B cell (primary cell): Measurements from ENCODE around the gene LPIN3. TPM values are rescaled to one million over a fixed set of nuclear protein-coding genes. Genes with fewer than 3 reads are reported as not detected.

ENCODE experiments used
- ATAC-seq: fragments of 200-7000 bp; cut with Tn5 transposase; one replicate; pipeline ENCODE4 v1.10.0; 2021; ENCODE audit warnings: low read depth, mild to moderate bottlenecking, moderate number of reproducible peaks, moderate library complexity
- CTCF ChIA-PET: fragments of 350-600 bp; sonication (Branson Sonifier 250); formaldehyde crosslinking; loops from one replicate; lab custom pipeline; 2021; ENCODE audit warnings: antibody characterized with exemption, inconsistent platforms; lab: Charles Lee
- POLR2A ChIA-PET: fragments of 350-600 bp; sonication (Branson Sonifier 250); formaldehyde crosslinking; loops from one replicate; lab custom pipeline; 2021; ENCODE audit warnings: antibody characterized with exemption; lab: Charles Lee
- DNase-seq: peaks from one replicate; pipeline ENCODE4 v3.0.0; 2013
- H2AFZ ChIP-seq: 2 replicates; pipeline ENCODE4 v1.6.1; 2012; ENCODE audit warnings: mild to moderate bottlenecking, low read depth, low read length; ENCODE audit not compliant: insufficient read depth, poor library complexity, severe bottlenecking
- H3K27ac ChIP-seq, 2 donors: 1 replicate in 1 of 2; 2 replicates in 1 of 2; pipeline ENCODE4 v1.5.1; 2012 to 2013; ENCODE audit warnings: low read length in 2 of 2, mild to moderate bottlenecking in 2 of 2, moderate library complexity in 1 of 2
- H3K27me3 ChIP-seq, 4 experiments: fragments of 200-600 bp in 1 of 4; sonication (generic) in 1 of 4; replicated peaks in 1 of 4; 1 replicate in 2 of 4; 2 replicates in 2 of 4; pipeline versions ENCODE4 v1.6.1 to v1.7.0; 2013 to 2016; ENCODE audit warnings: low read length in 3 of 4, mild to moderate bottlenecking in 2 of 4, mixed read lengths in 1 of 4, moderate library complexity in 1 of 4; ENCODE audit not compliant: insufficient read depth in 4 of 4, control insufficient read depth in 3 of 4; ENCODE audit errors: control extremely low read depth in 1 of 4
- H3K36me3 ChIP-seq, 2 experiments: replicated peaks in 1 of 2; 1 replicate in 1 of 2; 2 replicates in 1 of 2; pipeline versions ENCODE4 v1.6.1 to v1.7.1; 2013; ENCODE audit warnings: low read length in 1 of 2; ENCODE audit not compliant: insufficient read depth in 2 of 2, control insufficient read depth in 1 of 2; ENCODE audit errors: control extremely low read depth in 1 of 2, extremely low read depth in 1 of 2
- H3K4me1 ChIP-seq, 2 donors: fragments of 200-600 bp in 1 of 2; sonication (generic) in 1 of 2; 1 replicate in 1 of 2; 2 replicates in 1 of 2; pipeline versions ENCODE4 v1.5.1 to v1.6.1; 2013 to 2017; ENCODE audit warnings: low read length in 2 of 2; ENCODE audit not compliant: control insufficient read depth in 2 of 2, insufficient read depth in 2 of 2
- H3K4me2 ChIP-seq: replicated peaks from 2 replicates; pipeline ENCODE3; 2012; ENCODE audit warnings: mild to moderate bottlenecking, low read depth, low read length; ENCODE audit not compliant: poor library complexity, severe bottlenecking
- H3K4me3 ChIP-seq, 5 experiments: fragments of 200-600 bp in 1 of 5; sonication (generic) in 1 of 5; 1 replicate in 3 of 5; 2 replicates in 2 of 5; pipeline versions ENCODE4 v1.5.1 to v1.7.0; 2011 to 2016; ENCODE audit warnings: low read length in 4 of 5, mild to moderate bottlenecking in 4 of 5, low read depth in 2 of 5, control low read depth in 1 of 5, moderate library complexity in 1 of 5; ENCODE audit not compliant: insufficient read depth in 1 of 5; ENCODE audit errors: control extremely low read depth in 1 of 5, extremely low read depth in 1 of 5
- H3K79me2 ChIP-seq: fragments of 200-600 bp; sonication (generic); one replicate; pipeline ENCODE4 v1.6.0; 2016; ENCODE audit warnings: low read length; ENCODE audit not compliant: control insufficient read depth, insufficient read depth
- H3K9ac ChIP-seq: fragments of 200-600 bp; sonication (generic); 2 replicates; pipeline ENCODE4 v1.6.1; 2017; ENCODE audit warnings: mild to moderate bottlenecking, low read length, moderate library complexity
- H3K9me3 ChIP-seq, 3 donors: one replicate each; pipeline versions ENCODE4 v1.6.1 to v1.7.1; 2013; ENCODE audit warnings: low read length in 2 of 3; ENCODE audit not compliant: control insufficient read depth in 2 of 3, insufficient read depth in 1 of 3; ENCODE audit errors: control extremely low read depth in 1 of 3
- H4K20me1 ChIP-seq: 2 replicates; pipeline ENCODE4 v1.6.0; 2012; ENCODE audit warnings: mild to moderate bottlenecking, low read length; ENCODE audit not compliant: insufficient read depth, control insufficient read depth, poor library complexity, severe bottlenecking
- H3K27ac Mint-ChIP-seq: one replicate; pipeline ENCODE4 v1.8.0; 2021; ENCODE audit warnings: mixed read lengths
- H3K27me3 Mint-ChIP-seq: one replicate; pipeline ENCODE4 v1.8.0; 2021; ENCODE audit warnings: mixed read lengths
- H3K4me1 Mint-ChIP-seq: one replicate; pipeline ENCODE4 v1.8.0; 2021; ENCODE audit warnings: mixed read lengths
- H3K4me3 Mint-ChIP-seq: one replicate; pipeline ENCODE4 v1.8.0; 2021; ENCODE audit warnings: mixed read lengths
- H3K9me3 Mint-ChIP-seq: one replicate; pipeline ENCODE4 v1.8.0; 2022; ENCODE audit warnings: mixed read lengths; ENCODE audit not compliant: insufficient read depth
- EZH2 ChIP-seq: IDR thresholded peaks from 2 replicates; pipeline ENCODE4 v1.6.1; 2012; ENCODE audit warnings: borderline replicate concordance, low read depth, mild to moderate bottlenecking, moderate library complexity, low read length; ENCODE audit not compliant: insufficient read depth, poor library complexity, severe bottlenecking
- WGBS: methylation state at CpG from one replicate; pipeline ENCODE4 v1.1.5; 2013; ENCODE audit warnings: missing lambda C conversion rate; ENCODE audit not compliant: insufficient coverage; 5-methylcytosine and 5-hydroxymethylcytosine counted together
- intact Hi-C: fragments of 100-400 bp; cut with micrococcal nuclease; formaldehyde crosslinking; loops from one replicate; pipeline ENCODE4 v1.10.0; 2022
- polyA plus RNA-seq: library from polyadenylated mRNA; depleted of rRNA; stranded (reverse); fragments of >200 nt; gene quantifications from 2 replicates; pipeline ENCODE4 v1.2.3, GENCODE V29; 2012
- total RNA-seq, 2 donors: library from RNA; stranded (reverse); fragments of 120-200 nt in 1 of 2; gene quantifications; 1 replicate in 1 of 2; 2 replicates in 1 of 2; pipeline versions ENCODE4 v1.2.3 to v1.2.4, GENCODE V29; 2013 to 2022
- TF ChIP-seq, protein P1 (sequence below): fragments of 200-600 bp; IDR thresholded peaks from one replicate; pipeline ENCODE4 v1.8.0; 2022; ENCODE audit warnings: antibody characterized with exemption, mild to moderate bottlenecking

LPIN3 gene
- total and polyA plus RNA-seq, 2 donors (not counting 1 experiment from before 2014, with no cell fraction given), result 0.84 to 1.2 TPM

DNA sequence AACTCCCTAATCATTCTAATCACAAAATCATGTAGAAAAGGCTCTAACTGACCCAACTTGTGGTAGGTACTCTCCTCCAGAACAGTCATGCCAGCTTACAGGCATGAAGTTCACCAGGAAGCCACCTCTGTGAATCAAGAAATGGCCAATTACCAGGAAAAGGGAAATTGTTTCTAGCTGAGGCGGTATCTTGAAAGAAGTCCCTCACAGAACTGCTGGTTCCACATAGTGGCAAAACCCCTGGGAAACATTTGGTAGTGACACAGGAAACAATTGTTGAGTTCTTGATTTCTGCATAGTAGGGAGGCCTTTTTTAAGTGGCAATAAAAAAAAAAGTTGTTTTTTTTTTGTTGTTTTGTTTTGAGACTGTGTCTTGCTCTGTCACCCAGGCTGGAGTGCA, 19.6 kb upstream of the LPIN3 start:
- WGBS, result 58% methylated on average over 1 of the region's 1 CpG
- no peaks in the 10 kb centered on the region for H3K27me3 Mint-ChIP-seq
- no peak overlapping the region for H3K27ac Mint-ChIP-seq
- ChIA-PET CTCF (interaction anchor here (0.7 kb wide), 1 partner anchor 74 kb away, joined by 3 read pairs; no protein-coding TSS in a partner anchor), POLR2A (no interaction called here)
- DNase-seq (no peak), ATAC-seq (no peak)
- Histone ChIP-seq H3K4me3 (no peak overlapping the region), H3K9ac (no peak overlapping the region), H3K4me1 (peaks cover 11 to 12% of the 10 kb centered on the region in 2 donors), H3K9me3 (no peaks in the 10 kb centered on the region), H3K27ac (no peak overlapping the region), H3K4me2 (no peak overlapping the region), H2AFZ (no peak overlapping the region), H3K36me3 (no peaks in the 10 kb centered on the region), H4K20me1 (no peaks in the 10 kb centered on the region), H3K27me3 (no peaks in the 10 kb centered on the region), H3K79me2 (no peaks in the 10 kb centered on the region)
- no peak for TF ChIP-seq EZH2
- TF ChIP-seq, protein P1, sequence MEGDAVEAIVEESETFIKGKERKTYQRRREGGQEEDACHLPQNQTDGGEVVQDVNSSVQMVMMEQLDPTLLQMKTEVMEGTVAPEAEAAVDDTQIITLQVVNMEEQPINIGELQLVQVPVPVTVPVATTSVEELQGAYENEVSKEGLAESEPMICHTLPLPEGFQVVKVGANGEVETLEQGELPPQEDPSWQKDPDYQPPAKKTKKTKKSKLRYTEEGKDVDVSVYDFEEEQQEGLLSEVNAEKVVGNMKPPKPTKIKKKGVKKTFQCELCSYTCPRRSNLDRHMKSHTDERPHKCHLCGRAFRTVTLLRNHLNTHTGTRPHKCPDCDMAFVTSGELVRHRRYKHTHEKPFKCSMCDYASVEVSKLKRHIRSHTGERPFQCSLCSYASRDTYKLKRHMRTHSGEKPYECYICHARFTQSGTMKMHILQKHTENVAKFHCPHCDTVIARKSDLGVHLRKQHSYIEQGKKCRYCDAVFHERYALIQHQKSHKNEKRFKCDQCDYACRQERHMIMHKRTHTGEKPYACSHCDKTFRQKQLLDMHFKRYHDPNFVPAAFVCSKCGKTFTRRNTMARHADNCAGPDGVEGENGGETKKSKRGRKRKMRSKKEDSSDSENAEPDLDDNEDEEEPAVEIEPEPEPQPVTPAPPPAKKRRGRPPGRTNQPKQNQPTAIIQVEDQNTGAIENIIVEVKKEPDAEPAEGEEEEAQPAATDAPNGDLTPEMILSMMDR, result no peak
- peaks cover 18% of the 10 kb centered on the region for H3K4me1 Mint-ChIP-seq
- no peak overlapping the region for H3K4me3 Mint-ChIP-seq
- H3K9me3 Mint-ChIP-seq, result no peaks in the 10 kb centered on the region
- intact Hi-C loops, result no loop called here

DNA sequence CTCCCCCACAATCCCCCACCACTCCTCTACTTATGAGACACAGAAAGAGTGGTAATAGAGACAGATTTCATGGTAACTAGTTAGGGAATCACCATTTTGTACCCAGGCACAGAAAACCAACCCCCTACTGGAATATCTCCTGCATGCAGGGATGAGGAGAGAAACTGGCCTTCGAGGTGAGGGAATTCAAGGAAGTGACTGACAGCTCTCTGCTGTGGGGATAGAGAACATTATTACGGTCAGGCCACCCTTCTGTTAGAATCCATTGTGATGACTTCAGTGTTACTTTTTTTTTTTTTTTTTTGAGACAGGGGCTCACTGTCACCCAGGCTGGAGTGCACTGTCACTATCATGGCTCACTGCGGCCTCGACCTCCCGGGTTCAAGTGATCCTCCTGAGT, 13.4 kb upstream of the LPIN3 start:
- CTCF ChIA-PET, result interaction anchor here (0.7 to 1.0 kb wide), 2 partner anchors 12 to 365 kb away, joined by 3 to 4 read pairs; no protein-coding TSS in a partner anchor

More for the DNA sequence above, 13.4 kb upstream of the LPIN3 start:
- peaks cover 13% of the 10 kb centered on the region for H3K4me1 Mint-ChIP-seq
- POLR2A ChIA-PET, result no interaction called here
- Histone ChIP-seq H3K27me3 (no peaks in the 10 kb centered on the region), H3K27ac (no peak overlapping the region), H3K4me3 (no peak overlapping the region), H3K9me3 (no peaks in the 10 kb centered on the region), H4K20me1 (no peaks in the 10 kb centered on the region), H3K79me2 (no peaks in the 10 kb centered on the region), H3K4me2 (no peak overlapping the region), H3K4me1 (peaks cover 12 to 13% of the 10 kb centered on the region in 2 donors), H3K9ac (no peak overlapping the region), H3K36me3 (no peaks in the 10 kb centered on the region), H2AFZ (peak overlapping the region; percentile 22)
- 94% methylated on average over 3 of the region's 5 CpGs for WGBS
- H3K4me3 Mint-ChIP-seq, result no peak overlapping the region
- intact Hi-C loops, result no loop called here
- peaks cover 2% of the 10 kb centered on the region for H3K27me3 Mint-ChIP-seq
- ATAC-seq (no peak), DNase-seq (no peak)
- no peak overlapping the region for H3K27ac Mint-ChIP-seq
- H3K9me3 Mint-ChIP-seq, result no peaks in the 10 kb centered on the region
- TF ChIP-seq, protein P1, result no peak
- TF ChIP-seq EZH2, result no peak
